GM13976 (cell line): ENCODE data around the gene KCMF1.

Experiments
- DNase-seq: peaks from one replicate; pipeline ENCODE4 v3.0.0; 2012; ENCODE audit warnings: low spot score
- in situ Hi-C: fragments of 300-500 bp; cut with MboI; formaldehyde crosslinking; loops from one replicate; pipeline ENCODE4 v1.12.0; 2022; ENCODE audit warnings: low sequenced_read_pairs, mixed read lengths, inconsistent platforms; ENCODE audit not compliant: unreplicated experiment
- TF ChIP-seq, protein P1 (sequence below): IDR thresholded peaks from 2 replicates; pipeline ENCODE4 v1.5.1; 2012; ENCODE audit warnings: borderline replicate concordance, mild to moderate bottlenecking; ENCODE audit not compliant: insufficient read depth; ENCODE audit errors: extremely low read depth, missing control alignments, control extremely low read depth

The KCMF1 gene

DNA sequence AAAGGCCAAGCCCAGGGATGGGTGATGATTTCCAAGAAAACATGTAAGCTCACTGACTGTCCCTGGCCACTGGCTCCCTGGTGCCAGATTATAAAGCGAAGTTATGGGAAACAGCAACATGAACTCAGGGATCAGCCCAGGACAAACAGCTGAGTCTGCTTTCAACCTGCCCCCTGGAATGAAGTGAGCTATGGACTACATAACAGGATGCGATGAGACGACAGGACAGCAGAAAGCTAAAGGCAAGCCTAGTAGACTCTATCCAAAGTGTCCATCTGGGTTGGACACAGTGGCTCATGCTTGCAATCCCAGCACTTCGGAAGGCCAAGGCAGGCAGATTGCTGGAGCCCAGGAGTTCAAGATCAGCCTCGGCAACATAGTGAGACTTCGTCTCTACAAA, 16.6 kb upstream of the KCMF1 start:
- no peak for DNase-seq
- TF ChIP-seq, protein P1, sequence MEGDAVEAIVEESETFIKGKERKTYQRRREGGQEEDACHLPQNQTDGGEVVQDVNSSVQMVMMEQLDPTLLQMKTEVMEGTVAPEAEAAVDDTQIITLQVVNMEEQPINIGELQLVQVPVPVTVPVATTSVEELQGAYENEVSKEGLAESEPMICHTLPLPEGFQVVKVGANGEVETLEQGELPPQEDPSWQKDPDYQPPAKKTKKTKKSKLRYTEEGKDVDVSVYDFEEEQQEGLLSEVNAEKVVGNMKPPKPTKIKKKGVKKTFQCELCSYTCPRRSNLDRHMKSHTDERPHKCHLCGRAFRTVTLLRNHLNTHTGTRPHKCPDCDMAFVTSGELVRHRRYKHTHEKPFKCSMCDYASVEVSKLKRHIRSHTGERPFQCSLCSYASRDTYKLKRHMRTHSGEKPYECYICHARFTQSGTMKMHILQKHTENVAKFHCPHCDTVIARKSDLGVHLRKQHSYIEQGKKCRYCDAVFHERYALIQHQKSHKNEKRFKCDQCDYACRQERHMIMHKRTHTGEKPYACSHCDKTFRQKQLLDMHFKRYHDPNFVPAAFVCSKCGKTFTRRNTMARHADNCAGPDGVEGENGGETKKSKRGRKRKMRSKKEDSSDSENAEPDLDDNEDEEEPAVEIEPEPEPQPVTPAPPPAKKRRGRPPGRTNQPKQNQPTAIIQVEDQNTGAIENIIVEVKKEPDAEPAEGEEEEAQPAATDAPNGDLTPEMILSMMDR, result no peak
- in situ Hi-C loops, result no loop called here

GRCh38 chr2:84956334-84957297, 14.3 kb upstream of the KCMF1 start:
- TF ChIP-seq, protein P1, result no peak
- no peak for DNase-seq
- in situ Hi-C loops, result no loop called here

GRCh38 chr2:84957771-84958134, 13.2 kb upstream of the KCMF1 start:
- TF ChIP-seq, protein P1, result no peak
- in situ Hi-C loops, result no loop called here
- DNase-seq, result no peak

- TF ChIP-seq, protein P1, result no peak
- in situ Hi-C loops, result no loop called here
- no peak for DNase-seq
These were observed 12.6 kb upstream of the KCMF1 start for GRCh38 chr2:84958135-84959059.

GRCh38 chr2:84959095-84959565, 11.8 kb upstream of the KCMF1 start:
- in situ Hi-C loops, result no loop called here
- no peak for DNase-seq
- TF ChIP-seq, protein P1, result no peak
